ENCODE results near the gene EDEM3. TPM values are rescaled to one million over a fixed set of nuclear protein-coding genes. Genes with fewer than 3 reads are reported as not detected.

The EDEM3 gene
- total RNA-seq, 1 experiment from 2014 or later = 14.5 TPM

DNA sequence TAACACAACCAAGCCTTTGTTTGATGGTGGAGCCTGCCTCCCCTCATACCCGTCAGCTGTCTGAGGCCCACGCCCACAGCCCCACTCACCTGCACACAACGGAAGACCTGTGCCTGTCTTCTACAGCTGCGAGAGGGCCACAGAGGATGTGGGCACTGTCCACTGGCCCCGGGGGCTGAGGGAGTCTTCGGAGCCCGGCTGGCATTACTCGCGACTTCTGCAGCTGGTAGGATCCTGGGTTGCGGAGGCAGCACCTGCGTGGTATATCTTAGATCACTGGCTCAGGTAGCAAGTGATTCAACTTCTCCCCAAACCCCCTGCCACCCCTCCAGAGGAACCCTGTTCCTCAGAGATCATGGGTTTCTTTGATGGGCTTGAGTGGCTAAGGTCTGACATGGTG lies 109.9 kb downstream of the EDEM3 start:
- Histone ChIP-seq H3K9me2 (ENCODE audit: insufficient read depth) (no peaks in the 10 kb centered on the region), H3K9me3 (ENCODE audit: insufficient read depth, low read depth) (no peaks in the 10 kb centered on the region), H3K4me2 (no peak overlapping the region), H3K36me3 (ENCODE audit: low read depth) (no peaks in the 10 kb centered on the region), H3F3A (ENCODE audit: insufficient read depth, low read depth) (no peaks in the 10 kb centered on the region), H3K27me3 (ENCODE audit: insufficient read depth, low read depth) (no peaks in the 10 kb centered on the region), H4K20me1 (ENCODE audit: insufficient read depth) (no peaks in the 10 kb centered on the region), H3K79me2 (ENCODE audit: low read depth) (no peaks in the 10 kb centered on the region), H3K4me1 (replicated peaks; ENCODE audit: insufficient read depth) (no peaks in the 10 kb centered on the region), H3K27ac (no peak overlapping the region), H2AFZ (no peak overlapping the region), H3K4me3 (no peak overlapping the region)
- TF ChIP-seq EZH2 (IDR thresholded peaks at IDR 0.05; ENCODE audit: low read depth) = no peak
- TF ChIP-seq, protein P1, sequence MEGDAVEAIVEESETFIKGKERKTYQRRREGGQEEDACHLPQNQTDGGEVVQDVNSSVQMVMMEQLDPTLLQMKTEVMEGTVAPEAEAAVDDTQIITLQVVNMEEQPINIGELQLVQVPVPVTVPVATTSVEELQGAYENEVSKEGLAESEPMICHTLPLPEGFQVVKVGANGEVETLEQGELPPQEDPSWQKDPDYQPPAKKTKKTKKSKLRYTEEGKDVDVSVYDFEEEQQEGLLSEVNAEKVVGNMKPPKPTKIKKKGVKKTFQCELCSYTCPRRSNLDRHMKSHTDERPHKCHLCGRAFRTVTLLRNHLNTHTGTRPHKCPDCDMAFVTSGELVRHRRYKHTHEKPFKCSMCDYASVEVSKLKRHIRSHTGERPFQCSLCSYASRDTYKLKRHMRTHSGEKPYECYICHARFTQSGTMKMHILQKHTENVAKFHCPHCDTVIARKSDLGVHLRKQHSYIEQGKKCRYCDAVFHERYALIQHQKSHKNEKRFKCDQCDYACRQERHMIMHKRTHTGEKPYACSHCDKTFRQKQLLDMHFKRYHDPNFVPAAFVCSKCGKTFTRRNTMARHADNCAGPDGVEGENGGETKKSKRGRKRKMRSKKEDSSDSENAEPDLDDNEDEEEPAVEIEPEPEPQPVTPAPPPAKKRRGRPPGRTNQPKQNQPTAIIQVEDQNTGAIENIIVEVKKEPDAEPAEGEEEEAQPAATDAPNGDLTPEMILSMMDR (conservative IDR thresholded peaks at IDR 0.05) = no peak
- ChIA-PET CTCF (no interaction called here), POLR2A (ENCODE audit: unreplicated experiment) (no interaction called here)
- intact Hi-C loops (cut with micrococcal nuclease; ENCODE audit: unreplicated experiment) = no loop called here
- BruUV-seq (replicated peaks) = no TSS peak
- no peak for DNase-seq

DNA sequence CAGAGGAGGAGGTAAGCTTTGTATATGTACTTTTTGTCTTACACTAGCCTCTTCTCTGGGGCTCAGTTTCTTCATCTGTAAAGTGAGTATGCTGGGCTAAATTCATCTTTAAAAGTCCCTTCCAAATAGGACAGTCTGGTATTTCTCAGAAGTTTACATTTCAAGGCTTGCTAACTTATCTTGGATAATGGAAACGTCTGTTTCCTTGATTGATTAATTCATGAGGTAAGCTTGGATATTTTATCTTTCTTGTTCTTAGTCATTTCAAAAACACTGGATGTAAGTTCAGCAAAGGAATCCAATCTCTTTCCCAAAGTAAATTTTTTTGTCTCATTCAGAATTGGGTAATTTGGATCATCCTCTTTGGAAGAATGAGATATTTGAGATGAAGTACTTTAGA lies 111.0 kb downstream of the EDEM3 start:
- H3K4me1 ChIP-seq (replicated peaks; ENCODE audit: insufficient read depth) = no peaks in the 10 kb centered on the region
- BruUV-seq (replicated peaks) = no TSS peak
- ChIA-PET POLR2A (ENCODE audit: unreplicated experiment) (no interaction called here), CTCF (interaction anchor here (0.7 kb wide), 1 partner anchor 420 kb away, joined by 4 read pairs; no protein-coding TSS in a partner anchor)
- no peaks in the 10 kb centered on the region for H3K27me3 ChIP-seq (ENCODE audit: insufficient read depth, low read depth)
- intact Hi-C loops (cut with micrococcal nuclease; ENCODE audit: unreplicated experiment) = no loop called here
- no peaks in the 10 kb centered on the region for H3K9me2 ChIP-seq (ENCODE audit: insufficient read depth)
- no peaks in the 10 kb centered on the region for H3F3A ChIP-seq (ENCODE audit: insufficient read depth, low read depth)
- H3K36me3 ChIP-seq (ENCODE audit: low read depth) = no peaks in the 10 kb centered on the region
- H3K9me3 ChIP-seq (ENCODE audit: insufficient read depth, low read depth) = no peaks in the 10 kb centered on the region
- TF ChIP-seq, protein P1 (conservative IDR thresholded peaks at IDR 0.05) = no peak
- TF ChIP-seq EZH2 (IDR thresholded peaks at IDR 0.05; ENCODE audit: low read depth) = no peak
- no peak overlapping the region for H3K4me2 ChIP-seq
- no peaks in the 10 kb centered on the region for H3K79me2 ChIP-seq (ENCODE audit: low read depth)
- H4K20me1 ChIP-seq (ENCODE audit: insufficient read depth) = no peaks in the 10 kb centered on the region
- no peak overlapping the region for H3K27ac ChIP-seq
- H2AFZ ChIP-seq = no peak overlapping the region
- DNase-seq = no peak
- H3K4me3 ChIP-seq = no peak overlapping the region

DNA sequence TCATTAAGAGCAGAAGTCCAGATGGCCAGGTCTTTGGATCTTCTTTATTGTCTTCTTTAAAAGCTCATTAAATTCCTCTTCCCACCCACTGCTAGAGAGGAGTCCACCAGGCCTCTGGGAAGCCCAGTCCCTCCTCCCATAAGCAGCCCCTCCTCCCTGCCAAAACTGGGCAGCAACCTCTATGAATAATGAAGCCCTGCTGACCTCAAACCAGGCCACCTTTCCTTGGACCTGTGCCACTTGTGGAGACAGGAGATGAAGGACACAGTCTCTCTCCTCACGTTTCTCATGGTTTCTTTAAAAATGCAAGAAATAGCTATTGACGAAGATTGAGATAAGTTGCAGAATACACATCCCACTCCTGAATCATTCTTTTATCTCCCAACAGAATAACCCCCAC lies 112.8 kb downstream of the EDEM3 start:
- no peaks in the 10 kb centered on the region for H3K36me3 ChIP-seq (ENCODE audit: low read depth)
- POLR2A ChIA-PET (ENCODE audit: unreplicated experiment) = interaction anchor here (0.6 kb wide), 1 partner anchor 602 kb away, joined by 3 read pairs; no protein-coding TSS in a partner anchor
- no peaks in the 10 kb centered on the region for H3K9me3 ChIP-seq (ENCODE audit: insufficient read depth, low read depth)
- H2AFZ ChIP-seq = no peak overlapping the region
- no peak overlapping the region for H3K4me3 ChIP-seq
- no peaks in the 10 kb centered on the region for H3K9me2 ChIP-seq (ENCODE audit: insufficient read depth)
- no TSS peak for BruUV-seq (replicated peaks)
- no peak for DNase-seq
- no peak overlapping the region for H3K4me2 ChIP-seq
- no peaks in the 10 kb centered on the region for H4K20me1 ChIP-seq (ENCODE audit: insufficient read depth)
- H3K4me1 ChIP-seq (replicated peaks; ENCODE audit: insufficient read depth) = no peaks in the 10 kb centered on the region
- H3K79me2 ChIP-seq (ENCODE audit: low read depth) = no peaks in the 10 kb centered on the region
- H3K27me3 ChIP-seq (ENCODE audit: insufficient read depth, low read depth) = no peaks in the 10 kb centered on the region
- intact Hi-C loops (cut with micrococcal nuclease; ENCODE audit: unreplicated experiment) = no loop called here
- H3F3A ChIP-seq (ENCODE audit: insufficient read depth, low read depth) = no peaks in the 10 kb centered on the region
- H3K27ac ChIP-seq = no peak overlapping the region
- CTCF ChIA-PET = no interaction called here
- no peak for TF ChIP-seq EZH2 (IDR thresholded peaks at IDR 0.05; ENCODE audit: low read depth)
- TF ChIP-seq, protein P1 (conservative IDR thresholded peaks at IDR 0.05) = no peak
